Prostate gland (tissue), 2 donors: ENCODE results near the gene CTSO.
"Not testable (repeated sequence)": the region's sequence is repeated elsewhere in the genome, so short reads cannot be mapped to it uniquely, and the experiment has no call there.

Source experiments
- POLR2AphosphoS5 ChIP-seq: sonication (generic); formaldehyde crosslinking; IDR thresholded peaks from one replicate; pipeline ENCODE4 v1.6.1; 2017; ENCODE audit warnings: antibody characterized with exemption
- TF ChIP-seq, protein P1 (sequence below), 4 experiments: fragments of 200-600 bp in 2 of 4; fragments of 450-650 bp in 2 of 4; sonication (generic) in 2 of 4; IDR thresholded peaks; 1 replicate in 3 of 4; 2 replicates in 1 of 4; pipeline ENCODE4 v1.5.1; 2016 to 2019; ENCODE audit warnings: antibody characterized with exemption in 4 of 4, mild to moderate bottlenecking in 2 of 4, moderate library complexity in 2 of 4

DNA sequence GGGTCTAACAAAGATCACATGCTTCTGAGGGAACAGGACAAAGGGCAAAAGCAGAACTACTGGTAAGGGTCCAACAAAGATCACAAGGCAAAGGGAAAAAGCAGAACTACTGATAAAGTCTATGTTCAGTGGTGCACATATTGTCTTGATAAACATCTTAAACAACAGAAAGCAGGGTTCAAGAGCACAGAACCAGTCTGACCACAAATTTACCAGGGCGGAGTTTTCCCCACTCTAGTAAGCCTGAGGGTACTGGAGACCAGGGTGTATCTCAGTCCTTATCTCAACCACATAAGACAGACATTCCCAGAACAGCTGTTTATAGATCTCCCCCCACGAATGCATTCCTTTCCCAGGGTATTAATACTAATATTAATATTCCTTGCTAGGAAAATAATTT lies 55.3 kb downstream of the CTSO start:
- TF ChIP-seq POLR2AphosphoS5, result not testable (repeated sequence)
- TF ChIP-seq, protein P1, sequence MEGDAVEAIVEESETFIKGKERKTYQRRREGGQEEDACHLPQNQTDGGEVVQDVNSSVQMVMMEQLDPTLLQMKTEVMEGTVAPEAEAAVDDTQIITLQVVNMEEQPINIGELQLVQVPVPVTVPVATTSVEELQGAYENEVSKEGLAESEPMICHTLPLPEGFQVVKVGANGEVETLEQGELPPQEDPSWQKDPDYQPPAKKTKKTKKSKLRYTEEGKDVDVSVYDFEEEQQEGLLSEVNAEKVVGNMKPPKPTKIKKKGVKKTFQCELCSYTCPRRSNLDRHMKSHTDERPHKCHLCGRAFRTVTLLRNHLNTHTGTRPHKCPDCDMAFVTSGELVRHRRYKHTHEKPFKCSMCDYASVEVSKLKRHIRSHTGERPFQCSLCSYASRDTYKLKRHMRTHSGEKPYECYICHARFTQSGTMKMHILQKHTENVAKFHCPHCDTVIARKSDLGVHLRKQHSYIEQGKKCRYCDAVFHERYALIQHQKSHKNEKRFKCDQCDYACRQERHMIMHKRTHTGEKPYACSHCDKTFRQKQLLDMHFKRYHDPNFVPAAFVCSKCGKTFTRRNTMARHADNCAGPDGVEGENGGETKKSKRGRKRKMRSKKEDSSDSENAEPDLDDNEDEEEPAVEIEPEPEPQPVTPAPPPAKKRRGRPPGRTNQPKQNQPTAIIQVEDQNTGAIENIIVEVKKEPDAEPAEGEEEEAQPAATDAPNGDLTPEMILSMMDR (IDR thresholded peaks at IDR 0.05), result not testable (repeated sequence)
